Measurements from ENCODE around the gene RNF112. TPM values are rescaled to one million over a fixed set of nuclear protein-coding genes. Genes with fewer than 3 reads are reported as not detected.

RNF112 gene
- total RNA-seq, 4 donors from 2014 or later: 0.54 to 4.2 (median 1.3) TPM

DNA sequence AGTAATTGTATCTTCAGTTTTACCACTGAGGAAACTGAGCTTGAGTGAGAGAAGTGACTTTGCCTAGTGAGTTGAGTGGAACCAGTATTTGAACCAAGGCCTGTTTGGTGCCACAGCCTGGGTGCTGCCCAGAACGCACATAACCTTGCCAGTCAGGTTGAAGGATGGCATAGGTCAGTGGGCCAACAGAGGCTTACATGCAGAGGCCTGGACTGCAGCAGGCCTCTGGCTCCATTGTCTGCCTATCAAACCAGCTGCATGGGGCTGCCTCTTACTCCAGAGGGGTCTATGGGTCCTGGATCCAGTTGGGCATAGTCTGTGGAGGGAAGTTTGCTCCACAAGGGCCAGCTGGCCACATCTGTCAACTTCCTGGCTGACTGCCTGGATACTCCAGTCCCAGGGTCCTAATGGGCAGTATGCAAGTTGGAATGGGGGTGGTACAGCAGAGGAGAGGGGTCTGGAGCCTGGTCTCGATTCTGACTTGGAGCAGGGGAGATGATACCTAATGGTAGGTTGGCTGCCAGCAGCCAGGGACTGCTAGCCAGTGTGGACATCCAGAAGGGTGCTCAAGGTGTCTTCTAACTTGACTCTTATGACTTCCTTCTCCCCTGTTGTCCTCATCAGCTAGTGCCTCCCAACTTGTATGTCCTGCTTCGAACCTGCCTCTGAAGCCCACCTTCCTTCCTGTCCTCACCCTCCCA, 11.1 kb upstream of the RNF112 start:
- H3K4me3 ChIP-seq (ENCODE audit: low read depth, poor library complexity, severe bottlenecking): no peak overlapping the region
- intact Hi-C loops (cut with DNase I; ENCODE audit: low total_unique reads): no loop called here
- DNase-seq (ENCODE audit: low spot score in 2 of 2): peak in 1 of 2 donors; percentile 66
- WGBS, 2 donors: 88 to 96% methylated on average over 3 of the region's 3 CpGs
- TF ChIP-seq CTCF (IDR thresholded peaks at IDR 0.05) (no peak), POLR2A (IDR thresholded peaks at IDR 0.05) (no peak)

- no peak for TF ChIP-seq CTCF (IDR thresholded peaks at IDR 0.05)
- no peak for TF ChIP-seq POLR2A (IDR thresholded peaks at IDR 0.05)
- WGBS, 2 donors: 73 to 79% methylated on average over 8 of the region's 8 CpGs
- H3K4me3 ChIP-seq (ENCODE audit: low read depth, poor library complexity, severe bottlenecking): no peak overlapping the region
- peak in 1 of 2 donors; percentile 72 for DNase-seq (ENCODE audit: low spot score in 2 of 2)
- intact Hi-C loops (cut with DNase I; ENCODE audit: low total_unique reads): no loop called here
Observed at GRCh38 chr17:19401321-19402010, 9.6 kb upstream of the RNF112 start.

DNA sequence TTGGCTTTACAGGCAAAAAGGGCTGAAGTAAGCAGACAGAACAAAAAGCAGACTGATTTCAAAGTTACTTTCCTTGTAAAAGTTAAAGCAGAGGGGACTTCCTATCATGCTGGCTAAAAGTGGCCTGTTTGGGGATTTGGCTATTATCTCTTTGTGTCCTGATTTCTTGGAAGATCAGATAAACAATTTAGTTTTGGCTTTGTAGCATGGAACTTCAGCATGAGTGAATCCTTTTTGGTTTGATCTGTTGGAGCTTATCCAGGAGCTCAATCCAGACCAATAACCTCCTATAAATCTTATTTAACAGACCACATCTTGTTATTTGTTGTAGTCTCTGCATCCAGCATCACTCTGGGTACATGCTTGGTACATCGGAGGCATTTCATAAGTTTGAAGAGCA, 8.9 kb upstream of the RNF112 start:
- H3K4me3 ChIP-seq (ENCODE audit: low read depth, poor library complexity, severe bottlenecking): no peak overlapping the region
- intact Hi-C loops (cut with DNase I; ENCODE audit: low total_unique reads): no loop called here
- WGBS, 2 donors: 65 to 81% methylated on average over 1 of the region's 1 CpG
- DNase-seq (ENCODE audit: low spot score in 2 of 2): no peak
- TF ChIP-seq CTCF (IDR thresholded peaks at IDR 0.05): no peak
- no peak for TF ChIP-seq POLR2A (IDR thresholded peaks at IDR 0.05)

- no peak for DNase-seq (ENCODE audit: low spot score in 2 of 2)
- TF ChIP-seq CTCF (IDR thresholded peaks at IDR 0.05): no peak
- no peak for TF ChIP-seq POLR2A (IDR thresholded peaks at IDR 0.05)
- H3K4me3 ChIP-seq (ENCODE audit: low read depth, poor library complexity, severe bottlenecking): no peak overlapping the region
- 96 to 98% methylated on average over 4 of the region's 4 CpGs for WGBS, 2 donors
- intact Hi-C loops (cut with DNase I; ENCODE audit: low total_unique reads): no loop called here
Observed at GRCh38 chr17:19403021-19403420, 8.0 kb upstream of the RNF112 start.

- TF ChIP-seq CTCF (IDR thresholded peaks at IDR 0.05): no peak
- no peak for TF ChIP-seq POLR2A (IDR thresholded peaks at IDR 0.05)
- no peak for DNase-seq (ENCODE audit: low spot score in 2 of 2)
- 70 to 84% methylated on average over 1 of the region's 1 CpG for WGBS, 2 donors
- intact Hi-C loops (cut with DNase I; ENCODE audit: low total_unique reads): no loop called here
- H3K4me3 ChIP-seq (ENCODE audit: low read depth, poor library complexity, severe bottlenecking): no peak overlapping the region
Observed at GRCh38 chr17:19404264-19404663, 6.8 kb upstream of the RNF112 start.

Data from lower leg skin (tissue), 4 donors.